Tibial artery (tissue), 4 donors: ENCODE measurements around the gene NCAM1.

Experiments used
- DNase-seq, 2 donors: peaks; one replicate each; pipeline ENCODE4 v3.0.0-alpha.2; 2019
- H3K27ac ChIP-seq, 2 donors: fragments of 200-600 bp; sonication (generic) in 1 of 2; 1 replicate in 1 of 2; 2 replicates in 1 of 2; pipeline ENCODE4 v1.5.1; 2018 to 2019; ENCODE audit warnings: mild to moderate bottlenecking in 1 of 2
- H3K27me3 ChIP-seq, 2 donors: fragments of 200-600 bp; sonication (generic) in 1 of 2; one replicate each; pipeline versions ENCODE4 v1.5.1 to v1.6.0; 2016 to 2019
- H3K36me3 ChIP-seq, 3 donors: fragments of 200-600 bp; sonication (generic) in 2 of 3; one replicate each; pipeline ENCODE4 v1.5.1; 2016 to 2019; ENCODE audit warnings: mild to moderate bottlenecking in 2 of 3
- H3K4me1 ChIP-seq, 4 donors: fragments of 200-600 bp; sonication (generic) in 2 of 4; 1 replicate in 3 of 4; 2 replicates in 1 of 4; pipeline ENCODE4 v1.5.1; 2016 to 2019
- H3K4me3 ChIP-seq, 2 donors: fragments of 200-600 bp; sonication (generic) in 1 of 2; 1 replicate in 1 of 2; 2 replicates in 1 of 2; pipeline ENCODE4 v1.5.1; 2018 to 2019; ENCODE audit warnings: mild to moderate bottlenecking in 2 of 2
- H3K9me3 ChIP-seq, 3 donors: fragments of 200-600 bp; sonication (generic) in 1 of 3; one replicate each; pipeline ENCODE4 v1.5.1; 2016 to 2019
- CTCF ChIP-seq, 2 experiments: fragments of 200-600 bp in 1 of 2; fragments of 450-650 bp in 1 of 2; IDR thresholded peaks; one replicate each; pipeline ENCODE4 v1.5.1; 2017 to 2019; ENCODE audit warnings: antibody characterized with exemption in 2 of 2, mild to moderate bottlenecking in 1 of 2, moderate library complexity in 1 of 2
- intact Hi-C: fragments of 100-400 bp; cut with DNase I; formaldehyde crosslinking; loops from one replicate; pipeline ENCODE4 v1.15.0; 2023; ENCODE audit warnings: low total_unique reads

NCAM1 gene

GRCh38 chr11:112965656-112966055 lies 4.4 kb downstream of the NCAM1 start:
- no peak for DNase-seq
- no peaks in the 10 kb centered on the region for H3K9me3 ChIP-seq
- H3K4me1 ChIP-seq = peaks cover 0 to 29% (median 26%) of the 10 kb centered on the region in 4 donors
- no peak for TF ChIP-seq CTCF (IDR thresholded peaks at IDR 0.05)
- H3K4me3 ChIP-seq = no peak overlapping the region
- no peaks in the 10 kb centered on the region for H3K36me3 ChIP-seq
- intact Hi-C loops = no loop called here
- H3K27me3 ChIP-seq = peaks cover 0 to 32% of the 10 kb centered on the region in 2 donors
- no peak overlapping the region for H3K27ac ChIP-seq

- Histone ChIP-seq H3K36me3 (no peaks in the 10 kb centered on the region), H3K27me3 (peaks cover 0 to 24% of the 10 kb centered on the region in 2 donors), H3K4me1 (peaks cover 0 to 21% (median 20%) of the 10 kb centered on the region in 4 donors), H3K4me3 (no peak overlapping the region), H3K27ac (no peak overlapping the region), H3K9me3 (no peaks in the 10 kb centered on the region)
- intact Hi-C loops = no loop called here
- no peak for DNase-seq
- no peak for TF ChIP-seq CTCF (IDR thresholded peaks at IDR 0.05)
Measured at GRCh38 chr11:112966561-112966960, 5.3 kb downstream of the NCAM1 start.

- H3K36me3 ChIP-seq = no peaks in the 10 kb centered on the region
- no peak overlapping the region for H3K4me3 ChIP-seq
- intact Hi-C loops = no loop called here
- H3K27me3 ChIP-seq = peaks cover 0 to 19% of the 10 kb centered on the region in 2 donors
- TF ChIP-seq CTCF (IDR thresholded peaks at IDR 0.05) = no peak
- peaks cover 0 to 16% (median 15%) of the 10 kb centered on the region in 4 donors for H3K4me1 ChIP-seq
- H3K9me3 ChIP-seq = no peaks in the 10 kb centered on the region
- H3K27ac ChIP-seq = no peak overlapping the region
- no peak for DNase-seq
Measured at GRCh38 chr11:112967082-112967481, 5.9 kb downstream of the NCAM1 start.

- peaks cover 0 to 2% of the 10 kb centered on the region in 2 donors for H3K27me3 ChIP-seq
- intact Hi-C loops = no loop called here
- DNase-seq = no peak
- no peaks in the 10 kb centered on the region for H3K9me3 ChIP-seq
- H3K27ac ChIP-seq = no peak overlapping the region
- no peaks in the 10 kb centered on the region for H3K4me1 ChIP-seq
- H3K4me3 ChIP-seq = no peak overlapping the region
- H3K36me3 ChIP-seq = no peaks in the 10 kb centered on the region
- TF ChIP-seq CTCF (IDR thresholded peaks at IDR 0.05) = no peak
Measured at GRCh38 chr11:112968941-112969713, 7.9 kb downstream of the NCAM1 start.

- no peak for DNase-seq
- Histone ChIP-seq H3K27ac (no peak overlapping the region), H3K4me1 (no peaks in the 10 kb centered on the region), H3K27me3 (peaks cover 0 to 2% of the 10 kb centered on the region in 2 donors), H3K36me3 (no peaks in the 10 kb centered on the region), H3K4me3 (no peak overlapping the region), H3K9me3 (no peaks in the 10 kb centered on the region)
- intact Hi-C loops = no loop called here
- no peak for TF ChIP-seq CTCF (IDR thresholded peaks at IDR 0.05)
Measured at GRCh38 chr11:112971195-112971594, 10.0 kb downstream of the NCAM1 start.
